Effector memory CD4-positive, alpha-beta T cell (primary cell): ENCODE measurements around the gene MT1HL1.

Experiments
- DNase-seq, 3 donors: peaks; one replicate each; pipeline ENCODE4 v3.0.0-alpha.2; 2020
- H3K27ac ChIP-seq: 2 replicates; pipeline ENCODE4 v1.7.0; 2013; ENCODE audit warnings: mild to moderate bottlenecking, low read length, moderate library complexity; ENCODE audit not compliant: insufficient read depth, poor library complexity, severe bottlenecking
- H3K27me3 ChIP-seq: replicated peaks from 2 replicates; pipeline ENCODE4 v1.7.0; 2013; ENCODE audit warnings: mild to moderate bottlenecking, low read length; ENCODE audit not compliant: insufficient read depth, control insufficient read depth, poor library complexity, severe bottlenecking
- H3K36me3 ChIP-seq: 2 replicates; pipeline ENCODE4 v1.7.0; 2013; ENCODE audit warnings: mild to moderate bottlenecking, low read length, moderate library complexity; ENCODE audit not compliant: control insufficient read depth, insufficient read depth
- H3K4me1 ChIP-seq: 2 replicates; pipeline ENCODE4 v1.7.0; 2013; ENCODE audit warnings: low read length, mild to moderate bottlenecking; ENCODE audit not compliant: control insufficient read depth, insufficient read depth, poor library complexity, severe bottlenecking
- H3K4me3 ChIP-seq: 2 replicates; pipeline ENCODE4 v1.7.0; 2013; ENCODE audit warnings: low read length, low read depth, mild to moderate bottlenecking; ENCODE audit not compliant: insufficient read depth, poor library complexity, severe bottlenecking
- H3K9me3 ChIP-seq: 2 replicates; pipeline ENCODE4 v1.7.0; 2013; ENCODE audit warnings: mild to moderate bottlenecking, low read length, moderate library complexity; ENCODE audit not compliant: control insufficient read depth

Gene MT1HL1

DNA sequence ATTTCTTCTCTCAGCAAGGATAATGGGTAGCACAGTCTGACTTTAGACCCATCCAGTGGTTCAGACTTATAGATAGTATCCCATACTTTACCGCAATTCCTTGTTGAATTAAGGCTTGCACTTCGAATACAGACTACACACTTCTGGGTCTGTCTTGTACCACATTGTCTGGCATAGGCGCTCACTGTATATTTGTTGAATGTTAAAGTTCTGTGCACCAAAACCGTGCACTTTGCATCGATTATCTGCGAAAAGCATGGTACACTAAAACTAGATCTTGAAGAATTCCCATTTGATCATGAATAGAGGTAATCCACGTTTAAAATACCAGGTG is 37.2 kb upstream of the MT1HL1 start:
- Histone ChIP-seq H3K36me3 (no peaks in the 10 kb centered on the region), H3K9me3 (no peaks in the 10 kb centered on the region), H3K4me3 (no peak overlapping the region), H3K4me1 (no peaks in the 10 kb centered on the region), H3K27me3 (peaks cover 3% of the 10 kb centered on the region), H3K27ac (no peak overlapping the region)
- no peak for DNase-seq

DNA sequence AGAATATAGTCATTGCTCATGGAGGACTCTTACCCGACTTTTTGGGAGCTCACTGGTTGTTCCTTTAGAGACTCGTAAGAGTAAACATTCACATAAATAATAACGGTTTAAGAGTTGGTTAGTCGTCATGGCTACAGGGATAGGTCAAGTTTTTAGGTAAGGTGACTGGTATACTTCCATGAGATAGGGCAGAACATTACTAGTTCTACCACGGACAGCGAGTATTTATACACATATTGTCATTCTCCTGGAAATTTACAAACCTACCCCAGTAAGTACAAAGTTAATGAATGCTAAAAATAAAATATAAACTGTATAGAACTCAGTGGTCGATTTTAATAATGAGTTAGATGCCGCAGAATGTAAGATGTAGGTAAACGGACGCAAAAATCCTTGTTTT is 36.6 kb upstream of the MT1HL1 start:
- no peaks in the 10 kb centered on the region for H3K9me3 ChIP-seq
- no peaks in the 10 kb centered on the region for H3K36me3 ChIP-seq
- peaks cover 3% of the 10 kb centered on the region for H3K27me3 ChIP-seq
- DNase-seq: no peak
- H3K27ac ChIP-seq: no peak overlapping the region
- H3K4me1 ChIP-seq: no peaks in the 10 kb centered on the region
- no peak overlapping the region for H3K4me3 ChIP-seq

DNA sequence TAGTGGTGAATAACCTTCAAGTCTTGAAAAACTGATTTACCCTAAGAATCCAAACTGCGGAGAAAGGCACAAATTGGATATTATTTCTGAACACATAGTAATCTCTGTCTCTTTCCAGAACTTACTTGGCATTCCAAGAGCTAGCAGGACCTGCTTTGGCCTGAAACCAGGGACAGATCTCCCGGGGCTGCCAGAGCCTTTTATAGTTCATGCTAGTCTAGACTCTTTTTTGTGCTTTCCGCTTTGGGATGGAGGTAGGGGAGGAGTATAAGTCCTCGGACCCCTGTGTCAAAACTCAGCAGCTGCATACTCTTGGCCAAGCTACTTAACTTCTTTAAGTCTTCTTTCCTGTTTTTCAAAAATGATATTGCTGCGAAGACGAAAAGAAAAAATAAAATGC is 34.0 kb upstream of the MT1HL1 start:
- Histone ChIP-seq H3K27me3 (peaks cover 3% of the 10 kb centered on the region), H3K27ac (no peak overlapping the region), H3K36me3 (no peaks in the 10 kb centered on the region), H3K4me3 (no peak overlapping the region), H3K9me3 (no peaks in the 10 kb centered on the region), H3K4me1 (no peaks in the 10 kb centered on the region)
- DNase-seq: no peak

DNA sequence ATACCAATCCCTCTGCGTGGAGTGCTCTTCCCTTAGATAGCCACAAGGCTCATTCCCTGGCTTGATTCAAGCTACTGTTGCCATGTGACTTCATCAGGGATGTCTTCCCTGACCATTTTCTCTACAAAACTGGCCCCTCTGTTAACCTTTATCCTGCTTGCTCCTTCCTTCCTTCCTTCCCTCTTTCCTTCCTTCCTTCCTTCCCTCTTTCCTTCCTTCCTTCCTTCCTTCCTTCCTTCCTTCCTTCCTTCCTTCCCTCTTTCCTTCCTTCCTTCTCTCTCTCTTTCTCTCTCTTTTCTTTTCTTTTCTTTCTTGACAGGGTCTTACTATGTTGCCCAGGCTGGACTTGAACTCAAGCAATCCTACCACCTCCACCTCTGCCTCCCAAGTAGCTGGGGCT is 31.5 kb upstream of the MT1HL1 start:
- no peak overlapping the region for H3K4me3 ChIP-seq
- H3K9me3 ChIP-seq: no peaks in the 10 kb centered on the region
- H3K4me1 ChIP-seq: no peaks in the 10 kb centered on the region
- H3K27ac ChIP-seq: no peak overlapping the region
- H3K27me3 ChIP-seq: no peaks in the 10 kb centered on the region
- no peak for DNase-seq
- H3K36me3 ChIP-seq: no peaks in the 10 kb centered on the region

DNA sequence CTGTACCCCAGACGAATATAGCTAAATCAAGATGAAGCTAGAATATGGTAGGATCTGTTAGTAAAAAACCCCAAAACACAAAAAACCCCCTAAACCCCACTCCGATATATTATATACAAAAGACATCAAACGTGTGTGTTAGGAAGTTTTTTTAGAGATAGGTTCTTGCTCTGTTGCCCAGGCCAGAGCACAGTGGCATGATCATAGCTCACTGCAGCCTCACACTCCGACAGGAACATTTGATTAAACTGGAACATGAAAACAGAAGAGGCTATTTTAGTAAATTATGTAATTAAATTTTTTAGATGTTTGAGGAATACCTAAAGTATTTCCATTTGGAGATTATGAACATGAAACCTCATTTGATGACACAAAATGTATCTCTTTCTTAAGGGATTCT is 29.6 kb upstream of the MT1HL1 start:
- no peak overlapping the region for H3K27ac ChIP-seq
- H3K4me1 ChIP-seq: no peaks in the 10 kb centered on the region
- no peak overlapping the region for H3K4me3 ChIP-seq

DNA sequence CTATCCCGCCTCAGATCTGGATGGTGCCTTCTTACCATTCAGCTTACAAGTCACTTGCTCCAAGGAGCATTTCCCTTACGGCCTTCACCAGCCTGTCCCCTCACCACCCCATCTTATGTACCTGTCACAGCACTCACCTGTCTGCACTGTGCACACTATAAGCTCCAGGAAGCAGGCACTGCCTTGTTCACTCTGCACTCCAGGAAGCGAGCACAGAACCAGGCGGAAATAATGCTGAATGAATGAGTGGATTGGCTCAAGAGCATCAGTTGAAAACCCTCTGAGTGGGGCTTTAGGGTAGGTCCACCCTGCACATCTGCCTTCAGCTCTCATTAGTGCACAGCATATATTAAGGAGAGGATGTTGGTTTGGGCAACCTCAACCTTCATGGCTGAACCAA is 28.8 kb upstream of the MT1HL1 start:
- no peak overlapping the region for H3K27ac ChIP-seq
- DNase-seq: no peak
- no peaks in the 10 kb centered on the region for H3K4me1 ChIP-seq

More for the DNA sequence above, 29.6 kb upstream of the MT1HL1 start:
- Histone ChIP-seq H3K36me3 (no peaks in the 10 kb centered on the region), H3K9me3 (no peaks in the 10 kb centered on the region), H3K27me3 (peaks cover 5% of the 10 kb centered on the region)
- DNase-seq: no peak

DNA sequence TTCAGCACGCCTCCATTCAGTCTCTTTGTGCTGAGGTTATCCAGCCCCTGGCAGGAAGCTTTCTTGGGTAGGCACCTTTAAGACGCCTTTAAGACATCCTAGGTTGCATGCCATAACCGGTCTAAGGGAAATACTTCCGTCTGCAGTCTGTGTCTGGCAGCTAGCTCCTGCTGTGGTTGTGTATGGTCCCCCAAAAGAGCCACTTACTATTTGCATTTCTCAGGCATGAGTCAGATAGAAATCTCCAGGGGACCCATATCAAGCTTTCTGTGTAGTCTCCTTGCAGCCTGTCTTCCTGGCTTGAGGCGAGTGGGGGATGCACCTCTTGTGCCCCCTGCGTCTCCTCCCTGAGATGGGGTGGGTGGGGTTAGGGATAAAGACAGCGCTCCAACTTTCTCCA is 27.8 kb upstream of the MT1HL1 start:
- Histone ChIP-seq H3K36me3 (no peaks in the 10 kb centered on the region), H3K27me3 (peaks cover 5% of the 10 kb centered on the region), H3K4me3 (no peak overlapping the region), H3K9me3 (no peaks in the 10 kb centered on the region), H3K4me1 (no peaks in the 10 kb centered on the region), H3K27ac (no peak overlapping the region)
- no peak for DNase-seq

More for the DNA sequence above, 28.8 kb upstream of the MT1HL1 start:
- Histone ChIP-seq H3K9me3 (no peaks in the 10 kb centered on the region), H3K27me3 (peaks cover 5% of the 10 kb centered on the region), H3K36me3 (no peaks in the 10 kb centered on the region), H3K4me3 (no peak overlapping the region)

DNA sequence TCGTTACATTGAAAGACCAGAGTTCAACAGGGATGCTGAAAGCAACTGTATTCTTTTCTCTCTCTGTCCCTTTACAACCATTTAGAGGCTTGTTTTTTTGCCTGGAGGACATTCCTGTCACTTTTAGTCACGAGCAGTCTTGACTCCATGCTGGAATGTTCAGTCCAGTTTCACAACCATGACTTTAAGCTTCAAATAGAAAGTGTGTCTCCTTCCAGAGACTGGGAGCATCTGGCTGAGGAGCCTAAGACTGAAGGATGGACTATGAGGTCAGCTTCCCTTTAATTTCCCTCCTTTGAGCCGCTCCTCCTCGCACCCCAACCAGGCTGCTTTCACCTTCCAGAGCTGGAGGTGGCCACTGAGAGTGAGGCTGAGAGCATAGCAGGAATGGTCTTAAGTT is 27.2 kb upstream of the MT1HL1 start:
- Histone ChIP-seq H3K27me3 (peaks cover 5% of the 10 kb centered on the region), H3K4me1 (no peaks in the 10 kb centered on the region), H3K36me3 (no peaks in the 10 kb centered on the region), H3K4me3 (no peak overlapping the region), H3K27ac (no peak overlapping the region), H3K9me3 (no peaks in the 10 kb centered on the region)
- DNase-seq: no peak

DNA sequence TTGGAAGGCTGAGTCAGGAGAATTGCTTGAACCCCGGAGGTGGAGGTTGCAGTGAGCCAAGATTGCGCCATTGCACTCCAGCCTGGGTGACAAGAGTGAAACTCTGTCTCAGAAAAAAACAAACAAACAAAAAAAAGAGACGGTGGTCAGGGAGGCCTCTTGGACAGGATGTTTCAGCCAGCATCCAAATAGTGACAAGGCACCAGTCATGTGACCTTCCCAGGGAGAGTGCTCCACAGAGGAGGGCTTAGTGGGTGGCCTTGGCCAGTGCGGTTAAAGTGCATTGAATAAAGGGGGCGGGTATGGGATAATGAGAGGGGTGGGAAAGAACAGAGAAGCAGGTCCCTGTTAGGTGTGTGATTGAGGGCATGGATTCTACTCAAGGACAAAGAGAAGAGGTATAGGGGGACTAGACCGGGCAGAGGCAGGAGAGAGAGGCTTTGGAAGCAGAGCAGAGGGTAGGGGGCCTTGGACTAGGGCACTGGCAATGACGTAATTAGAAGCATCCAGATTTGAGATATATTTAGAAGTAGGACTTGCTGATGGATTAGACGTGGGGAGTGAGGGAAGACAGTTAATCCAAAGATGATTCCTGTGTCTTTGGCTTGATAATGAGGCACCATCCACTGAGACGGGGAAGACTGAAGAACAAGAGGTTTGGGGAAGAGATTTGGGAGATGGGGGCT is 25.8 kb upstream of the MT1HL1 start:
- Histone ChIP-seq H3K4me3 (no peak overlapping the region), H3K27ac (no peak overlapping the region), H3K36me3 (no peaks in the 10 kb centered on the region), H3K9me3 (no peaks in the 10 kb centered on the region), H3K27me3 (peaks cover 5% of the 10 kb centered on the region), H3K4me1 (no peaks in the 10 kb centered on the region)
- DNase-seq: no peak

DNA sequence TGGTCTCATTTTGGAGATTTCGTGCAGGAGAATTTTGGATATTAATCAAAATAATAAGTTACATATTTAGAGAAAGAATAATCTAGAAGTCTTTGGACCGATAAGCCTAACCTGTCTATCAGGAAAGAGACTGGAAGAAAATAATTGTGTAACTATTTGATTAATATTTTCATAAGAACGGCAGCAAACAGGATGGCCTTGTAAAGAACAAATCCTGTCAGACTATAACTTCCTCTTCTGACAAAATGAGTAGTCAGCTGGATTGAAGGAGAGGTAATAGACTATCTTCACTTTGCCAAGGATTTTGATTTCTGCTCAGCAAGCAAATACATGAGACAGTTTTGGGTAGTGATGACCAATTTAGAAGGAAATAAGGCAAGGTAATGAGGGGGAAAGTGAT is 25.0 kb upstream of the MT1HL1 start:
- Histone ChIP-seq H3K4me1 (no peaks in the 10 kb centered on the region), H3K36me3 (no peaks in the 10 kb centered on the region), H3K27me3 (peaks cover 5% of the 10 kb centered on the region), H3K9me3 (no peaks in the 10 kb centered on the region), H3K4me3 (no peak overlapping the region), H3K27ac (no peak overlapping the region)
- no peak for DNase-seq
